ENCODE measurements around the gene SGSH.

Gene SGSH

GRCh38 chr17:80214012-80214877 is 5.9 kb downstream of the SGSH start:
- Histone ChIP-seq H3K4me3 (ENCODE audit: low read depth in 1 of 2, low read length in 1 of 2) (no peak overlapping the region), H3K36me3 (no peaks in the 10 kb centered on the region), H3K27ac (no peak overlapping the region), H3K27me3 (peaks cover 33% of the 10 kb centered on the region), H3K9me3 (no peaks in the 10 kb centered on the region), H3K4me1 (ENCODE audit: control insufficient read depth in 1 of 2, insufficient read depth in 1 of 2, low read depth in 1 of 2, low read length in 1 of 2) (peaks cover 2 to 16% of the 10 kb centered on the region in 2 experiments)
- no peak for TF ChIP-seq CTCF (IDR thresholded peaks at IDR 0.05)

GRCh38 chr17:80213643-80213975 is 6.5 kb downstream of the SGSH start:
- no peak overlapping the region for H3K4me3 ChIP-seq (ENCODE audit: low read depth in 1 of 2, low read length in 1 of 2)
- H3K36me3 ChIP-seq, result no peaks in the 10 kb centered on the region
- TF ChIP-seq CTCF (IDR thresholded peaks at IDR 0.05), result no peak
- H3K27me3 ChIP-seq, result peaks cover 26% of the 10 kb centered on the region
- H3K27ac ChIP-seq, result peak overlapping the region; percentile 47
- no peaks in the 10 kb centered on the region for H3K9me3 ChIP-seq
- peaks cover 0 to 11% of the 10 kb centered on the region in 2 experiments for H3K4me1 ChIP-seq (ENCODE audit: control insufficient read depth in 1 of 2, insufficient read depth in 1 of 2, low read depth in 1 of 2, low read length in 1 of 2)

- H3K27ac ChIP-seq, result peak overlapping the region; percentile 47
- no peak overlapping the region for H3K4me3 ChIP-seq (ENCODE audit: low read depth in 1 of 2, low read length in 1 of 2)
- H3K4me1 ChIP-seq (ENCODE audit: control insufficient read depth in 1 of 2, insufficient read depth in 1 of 2, low read depth in 1 of 2, low read length in 1 of 2), result peaks cover 0 to 11% of the 10 kb centered on the region in 2 experiments
- no peaks in the 10 kb centered on the region for H3K36me3 ChIP-seq
- H3K9me3 ChIP-seq, result no peaks in the 10 kb centered on the region
- TF ChIP-seq CTCF (IDR thresholded peaks at IDR 0.05), result no peak
- H3K27me3 ChIP-seq, result peaks cover 21% of the 10 kb centered on the region
Observed at GRCh38 chr17:80212962-80213642, 7.0 kb downstream of the SGSH start.

GRCh38 chr17:80212511-80212910 is 7.6 kb downstream of the SGSH start:
- H3K4me3 ChIP-seq (ENCODE audit: low read depth in 1 of 2, low read length in 1 of 2), result no peak overlapping the region
- peaks cover 0 to 11% of the 10 kb centered on the region in 2 experiments for H3K4me1 ChIP-seq (ENCODE audit: control insufficient read depth in 1 of 2, insufficient read depth in 1 of 2, low read depth in 1 of 2, low read length in 1 of 2)
- peaks cover 15% of the 10 kb centered on the region for H3K27me3 ChIP-seq
- TF ChIP-seq CTCF (IDR thresholded peaks at IDR 0.05), result no peak
- H3K36me3 ChIP-seq, result no peaks in the 10 kb centered on the region
- no peaks in the 10 kb centered on the region for H3K9me3 ChIP-seq
- no peak overlapping the region for H3K27ac ChIP-seq

- Histone ChIP-seq H3K36me3 (no peaks in the 10 kb centered on the region), H3K27me3 (peaks cover 11% of the 10 kb centered on the region), H3K27ac (no peak overlapping the region), H3K4me3 (ENCODE audit: low read depth in 1 of 2, low read length in 1 of 2) (no peak overlapping the region), H3K9me3 (no peaks in the 10 kb centered on the region), H3K4me1 (ENCODE audit: control insufficient read depth in 1 of 2, insufficient read depth in 1 of 2, low read depth in 1 of 2, low read length in 1 of 2) (peaks cover 0 to 11% of the 10 kb centered on the region in 2 experiments)
- no peak for TF ChIP-seq CTCF (IDR thresholded peaks at IDR 0.05)
Observed at GRCh38 chr17:80212109-80212508, 8.0 kb downstream of the SGSH start.
